Measurements from ENCODE around the gene EEF1E1. TPM values are rescaled to one million over a fixed set of nuclear protein-coding genes. Genes with fewer than 3 reads are reported as not detected.
"Not testable (repeated sequence)": the region's sequence is repeated elsewhere in the genome, so short reads cannot be mapped to it uniquely, and the experiment has no call there.

The EEF1E1 gene
- polyA plus RNA-seq, 3 donors, result 14.6 to 42.2 (median 26.2) TPM

DNA sequence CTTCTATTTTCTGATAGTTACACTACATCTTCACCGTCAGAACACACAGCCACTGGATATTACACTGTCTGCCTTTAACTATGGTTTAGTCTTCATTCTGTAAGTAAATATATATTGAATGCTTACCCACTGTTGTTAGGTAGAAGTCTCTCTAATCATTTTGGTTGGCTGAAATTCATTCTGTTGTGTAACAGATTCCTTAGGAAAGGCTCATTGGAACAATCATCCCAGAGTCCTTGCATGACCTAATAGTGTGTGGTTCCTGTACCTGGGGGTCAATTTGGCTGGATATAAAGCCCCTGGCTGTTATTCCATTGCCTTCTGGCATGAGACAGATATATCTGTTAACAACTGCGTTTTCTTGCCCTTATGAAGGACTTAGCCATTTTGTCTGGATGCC lies 48.1 kb downstream of the EEF1E1 start:
- Histone ChIP-seq H3K79me2 (ENCODE audit: insufficient read depth, low read length) (peaks cover 11% of the 10 kb centered on the region), H3K4me1 (ENCODE audit: control insufficient read depth in 1 of 2, insufficient read depth in 2 of 2, low read length in 2 of 2) (no peaks in the 10 kb centered on the region), H3K4me2 (replicated peaks; ENCODE audit: extremely low read depth, low read length, poor library complexity, severe bottlenecking) (no peak overlapping the region), H3K9me3 (replicated peaks in 1 of 2; ENCODE audit: control insufficient read depth in 1 of 2, insufficient read depth in 1 of 2, low read length in 2 of 2) (no peaks in the 10 kb centered on the region), H3K36me3 (replicated peaks in 1 of 2; ENCODE audit: control insufficient read depth in 1 of 2, insufficient read depth in 2 of 2, low read length in 2 of 2) (peaks cover 10 to 49% of the 10 kb centered on the region in 2 donors), H4K20me1 (ENCODE audit: insufficient read depth, low read length) (no peaks in the 10 kb centered on the region), H3K4me3 (replicated peaks in 1 of 3; ENCODE audit: low read depth in 2 of 3, low read length in 3 of 3) (no peak overlapping the region), H3K27ac (ENCODE audit: low read depth in 1 of 2, low read length in 2 of 2) (no peak overlapping the region), H3K9ac (ENCODE audit: insufficient read depth, low read length, poor library complexity, severe bottlenecking) (no peak overlapping the region), H3K27me3 (ENCODE audit: control insufficient read depth in 2 of 2, insufficient read depth in 2 of 2, low read length in 2 of 2) (no peaks in the 10 kb centered on the region), H2AFZ (ENCODE audit: insufficient read depth, low read depth, low read length, poor library complexity, severe bottlenecking) (no peak overlapping the region)
- Mint-ChIP-seq H3K27me3 (ENCODE audit: low read depth in 3 of 3) (peaks cover 0 to 2% (median 0%) of the 10 kb centered on the region in 3 donors), H3K4me1 (no peaks in the 10 kb centered on the region), H3K4me3 (no peak overlapping the region), H3K27ac (no peak overlapping the region), H3K9me3 (peaks cover 0 to 2% (median 0%) of the 10 kb centered on the region in 7 donors), H3K36me3 (peaks cover 48 to 63% of the 10 kb centered on the region in 2 donors)
- no peak for DNase-seq
- intact Hi-C loops (cut with micrococcal nuclease), result no loop called here
- TF ChIP-seq CTCF (IDR thresholded peaks at IDR 0.05), result no peak
- WGBS (ENCODE audit: insufficient coverage), result no CpG with 5 or more reads among the region's 2 CpGs

GRCh38 chr6:8047541-8048292 lies 54.6 kb downstream of the EEF1E1 start:
- intact Hi-C loops (cut with micrococcal nuclease), result no loop called here
- Histone ChIP-seq H3K79me2 (ENCODE audit: insufficient read depth, low read length) (no peaks in the 10 kb centered on the region), H3K27ac (ENCODE audit: low read depth in 1 of 2, low read length in 2 of 2) (no peak overlapping the region), H2AFZ (ENCODE audit: insufficient read depth, low read depth, low read length, poor library complexity, severe bottlenecking) (no peak overlapping the region), H3K9me3 (replicated peaks in 1 of 2; ENCODE audit: control insufficient read depth in 1 of 2, insufficient read depth in 1 of 2, low read length in 2 of 2) (peaks cover 3 to 14% of the 10 kb centered on the region in 2 donors), H3K4me3 (replicated peaks in 1 of 3; ENCODE audit: low read depth in 2 of 3, low read length in 3 of 3) (no peak overlapping the region), H3K4me2 (replicated peaks; ENCODE audit: extremely low read depth, low read length, poor library complexity, severe bottlenecking) (no peak overlapping the region), H4K20me1 (ENCODE audit: insufficient read depth, low read length) (no peaks in the 10 kb centered on the region), H3K9ac (ENCODE audit: insufficient read depth, low read length, poor library complexity, severe bottlenecking) (no peak overlapping the region), H3K27me3 (ENCODE audit: control insufficient read depth in 2 of 2, insufficient read depth in 2 of 2, low read length in 2 of 2) (no peaks in the 10 kb centered on the region), H3K36me3 (replicated peaks in 1 of 2; ENCODE audit: control insufficient read depth in 1 of 2, insufficient read depth in 2 of 2, low read length in 2 of 2) (peaks cover 0 to 38% of the 10 kb centered on the region in 2 donors), H3K4me1 (ENCODE audit: control insufficient read depth in 1 of 2, insufficient read depth in 2 of 2, low read length in 2 of 2) (no peaks in the 10 kb centered on the region)
- TF ChIP-seq CTCF (IDR thresholded peaks at IDR 0.05), result no peak
- no CpG with 5 or more reads among the region's 3 CpGs for WGBS (ENCODE audit: insufficient coverage)
- Mint-ChIP-seq H3K4me1 (no peaks in the 10 kb centered on the region), H3K27me3 (ENCODE audit: low read depth in 3 of 3) (no peaks in the 10 kb centered on the region), H3K27ac (no peak overlapping the region), H3K4me3 (no peak overlapping the region), H3K9me3 (peaks cover 4 to 28% (median 18%) of the 10 kb centered on the region in 7 donors), H3K36me3 (peaks cover 47 to 66% of the 10 kb centered on the region in 2 donors)
- DNase-seq, result no peak

- peaks cover 3 to 14% of the 10 kb centered on the region in 2 donors for H3K9me3 ChIP-seq (replicated peaks in 1 of 2; ENCODE audit: control insufficient read depth in 1 of 2, insufficient read depth in 1 of 2, low read length in 2 of 2)
- H3K4me1 ChIP-seq (ENCODE audit: control insufficient read depth in 1 of 2, insufficient read depth in 2 of 2, low read length in 2 of 2); H3K27me3 ChIP-seq (ENCODE audit: control insufficient read depth in 2 of 2, insufficient read depth in 2 of 2, low read length in 2 of 2); H3K9ac ChIP-seq (ENCODE audit: insufficient read depth, low read length, poor library complexity, severe bottlenecking); H3K27ac ChIP-seq (ENCODE audit: low read depth in 1 of 2, low read length in 2 of 2); H2AFZ ChIP-seq (ENCODE audit: insufficient read depth, low read depth, low read length, poor library complexity, severe bottlenecking); intact Hi-C loops (cut with micrococcal nuclease); H3K27ac Mint-ChIP-seq; H3K4me3 ChIP-seq (replicated peaks in 1 of 3; ENCODE audit: low read depth in 2 of 3, low read length in 3 of 3); H3K27me3 Mint-ChIP-seq (ENCODE audit: low read depth in 3 of 3); H4K20me1 ChIP-seq (ENCODE audit: insufficient read depth, low read length); H3K4me3 Mint-ChIP-seq; H3K79me2 ChIP-seq (ENCODE audit: insufficient read depth, low read length); H3K4me2 ChIP-seq (replicated peaks; ENCODE audit: extremely low read depth, low read length, poor library complexity, severe bottlenecking); H3K4me1 Mint-ChIP-seq; DNase-seq: not testable (repeated sequence)
- peaks cover 4 to 31% (median 18%) of the 10 kb centered on the region in 7 donors for H3K9me3 Mint-ChIP-seq
- no CpG with 5 or more reads among the region's 4 CpGs for whole genome bisulfite sequencing (ENCODE audit: insufficient coverage)
- H3K36me3 Mint-ChIP-seq, result peaks cover 44 to 58% of the 10 kb centered on the region in 2 donors
- H3K36me3 ChIP-seq (replicated peaks in 1 of 2; ENCODE audit: control insufficient read depth in 1 of 2, insufficient read depth in 2 of 2, low read length in 2 of 2), result peaks cover 3 to 44% of the 10 kb centered on the region in 2 donors
Observed at GRCh38 chr6:8045769-8046168, 56.6 kb downstream of the EEF1E1 start.
